Ascending aorta (tissue), 2 donors: ENCODE measurements around the gene HDAC5. TPM values are rescaled to one million over a fixed set of nuclear protein-coding genes. Genes with fewer than 3 reads are reported as not detected.
A peak's percentile ranks its signal among the peaks of the same experiment; 100 is the strongest.
"Not testable (repeated sequence)": the region's sequence is repeated elsewhere in the genome, so short reads cannot be mapped to it uniquely, and the experiment has no call there.

ENCODE experiments used
- DNase-seq, 2 donors: peaks; one replicate each; pipeline ENCODE4 v3.0.0-alpha.2; 2019; ENCODE audit warnings: low spot score in 2 of 2
- H3K27ac ChIP-seq, 2 donors: fragments of 200-600 bp; sonication (generic); one replicate each; pipeline ENCODE4 v1.5.1; 2016 to 2017; ENCODE audit warnings: mild to moderate bottlenecking in 1 of 2
- H3K27me3 ChIP-seq: fragments of 200-600 bp; sonication (generic); one replicate; pipeline ENCODE4 v1.5.1; 2017
- H3K36me3 ChIP-seq, 2 donors: fragments of 200-600 bp; sonication (generic); one replicate each; pipeline ENCODE4 v1.5.1; 2016
- H3K4me1 ChIP-seq, 2 donors: fragments of 200-600 bp; sonication (generic); one replicate each; pipeline ENCODE4 v1.5.1; 2016 to 2017; ENCODE audit warnings: mild to moderate bottlenecking in 1 of 2
- H3K4me3 ChIP-seq, 2 donors: fragments of 200-600 bp; sonication (generic); one replicate each; pipeline ENCODE4 v1.5.1; 2016 to 2017; ENCODE audit warnings: mild to moderate bottlenecking in 1 of 2
- H3K9me3 ChIP-seq, 2 donors: fragments of 200-600 bp; sonication (generic); one replicate each; pipeline ENCODE4 v1.5.1; 2016
- intact Hi-C: fragments of 100-400 bp; cut with DNase I; formaldehyde crosslinking; loops from one replicate; pipeline ENCODE4 v1.15.1; 2023
- total RNA-seq: library from RNA; depleted of rRNA; stranded (reverse); fragments of >200 nt; gene quantifications from one replicate; pipeline ENCODE4 v1.1.0, GENCODE V29; 2016
- TF ChIP-seq, protein P1 (sequence below), 3 experiments: fragments of 200-600 bp in 2 of 3; fragments of 450-650 bp in 1 of 3; sonication (generic) in 2 of 3; IDR thresholded peaks; one replicate each; pipeline ENCODE4 v1.5.1; 2016 to 2019; ENCODE audit warnings: antibody characterized with exemption in 3 of 3, mild to moderate bottlenecking in 1 of 3, moderate library complexity in 1 of 3

Gene HDAC5
- total RNA-seq, 1 donor from 2014 or later = 189 TPM

DNA sequence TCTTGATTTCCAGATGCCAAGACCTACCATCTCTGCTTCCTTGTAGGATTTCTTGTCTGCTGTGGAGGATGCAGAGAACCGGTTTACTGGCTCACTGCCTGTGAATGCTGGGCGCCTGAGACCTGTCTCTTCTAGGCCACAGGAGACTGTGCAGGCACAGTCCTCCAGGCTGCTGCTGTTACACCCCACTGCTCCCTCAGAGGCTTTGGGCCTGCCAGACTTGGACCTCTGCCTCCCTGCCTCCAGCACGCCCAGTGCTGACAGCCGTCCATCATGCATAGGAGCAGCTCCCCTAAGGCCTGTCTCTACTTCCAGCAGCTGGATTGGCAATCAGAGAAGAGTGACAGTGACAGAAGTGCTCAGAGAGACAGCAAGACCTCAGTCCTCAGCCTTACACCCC is 24.4 kb upstream of the HDAC5 start:
- intact Hi-C loops = no loop called here
- Histone ChIP-seq H3K9me3 (no peaks in the 10 kb centered on the region), H3K27me3 (no peaks in the 10 kb centered on the region), H3K4me3 (no peak overlapping the region), H3K4me1 (no peaks in the 10 kb centered on the region), H3K27ac (no peak overlapping the region), H3K36me3 (no peaks in the 10 kb centered on the region)
- TF ChIP-seq, protein P1, sequence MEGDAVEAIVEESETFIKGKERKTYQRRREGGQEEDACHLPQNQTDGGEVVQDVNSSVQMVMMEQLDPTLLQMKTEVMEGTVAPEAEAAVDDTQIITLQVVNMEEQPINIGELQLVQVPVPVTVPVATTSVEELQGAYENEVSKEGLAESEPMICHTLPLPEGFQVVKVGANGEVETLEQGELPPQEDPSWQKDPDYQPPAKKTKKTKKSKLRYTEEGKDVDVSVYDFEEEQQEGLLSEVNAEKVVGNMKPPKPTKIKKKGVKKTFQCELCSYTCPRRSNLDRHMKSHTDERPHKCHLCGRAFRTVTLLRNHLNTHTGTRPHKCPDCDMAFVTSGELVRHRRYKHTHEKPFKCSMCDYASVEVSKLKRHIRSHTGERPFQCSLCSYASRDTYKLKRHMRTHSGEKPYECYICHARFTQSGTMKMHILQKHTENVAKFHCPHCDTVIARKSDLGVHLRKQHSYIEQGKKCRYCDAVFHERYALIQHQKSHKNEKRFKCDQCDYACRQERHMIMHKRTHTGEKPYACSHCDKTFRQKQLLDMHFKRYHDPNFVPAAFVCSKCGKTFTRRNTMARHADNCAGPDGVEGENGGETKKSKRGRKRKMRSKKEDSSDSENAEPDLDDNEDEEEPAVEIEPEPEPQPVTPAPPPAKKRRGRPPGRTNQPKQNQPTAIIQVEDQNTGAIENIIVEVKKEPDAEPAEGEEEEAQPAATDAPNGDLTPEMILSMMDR (IDR thresholded peaks at IDR 0.05) = no peak
- no peak for DNase-seq

DNA sequence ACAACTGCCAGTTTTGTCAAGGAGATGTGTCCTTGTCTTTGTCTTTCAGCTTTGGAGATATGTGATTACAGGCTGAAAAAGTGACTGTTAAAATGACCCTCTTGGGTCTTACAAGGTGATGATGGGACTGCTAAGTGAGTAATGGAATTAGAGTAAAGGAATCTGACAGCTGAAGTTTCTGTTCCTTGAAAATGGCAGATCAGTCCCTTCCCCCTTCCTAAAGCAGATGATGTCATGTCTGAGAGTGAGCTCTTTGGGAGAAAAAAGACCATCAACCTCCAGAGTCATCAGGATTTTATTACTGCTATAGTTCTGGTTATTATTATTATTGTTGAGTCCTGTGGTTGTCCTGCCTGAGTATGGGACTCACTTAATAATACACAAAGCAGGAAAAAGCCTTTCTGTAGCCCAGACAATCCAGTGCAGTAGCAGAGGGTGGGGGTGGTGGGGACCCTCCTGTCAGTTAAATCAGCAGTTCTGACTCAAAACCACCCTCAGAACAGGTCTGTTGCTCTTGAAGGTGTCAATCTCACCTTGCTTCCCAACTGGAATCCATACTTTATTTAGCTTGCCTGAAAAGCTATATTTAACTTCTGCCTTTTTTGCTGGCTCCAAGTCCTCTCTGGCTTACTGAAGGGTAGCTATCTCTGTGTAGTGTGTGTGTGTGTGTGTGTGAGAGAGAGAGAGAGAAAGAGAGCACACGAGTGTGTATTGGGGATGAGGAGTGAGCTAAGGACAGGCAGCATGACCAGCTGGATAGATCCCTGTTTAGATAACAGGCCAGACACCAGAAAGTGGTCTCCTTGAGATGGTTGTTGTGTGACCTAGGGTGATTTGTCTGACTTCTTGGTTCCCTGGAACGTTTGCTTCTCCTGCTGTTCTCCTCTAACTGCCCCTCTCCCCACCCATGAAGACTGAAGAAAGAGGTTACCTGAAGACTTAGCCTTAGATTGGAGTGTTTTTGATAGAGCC is 23.2 kb upstream of the HDAC5 start:
- Histone ChIP-seq H3K27me3 (no peaks in the 10 kb centered on the region), H3K4me1 (peaks cover 0 to 5% of the 10 kb centered on the region in 2 donors), H3K9me3 (no peaks in the 10 kb centered on the region), H3K27ac (no peak overlapping the region), H3K4me3 (no peak overlapping the region), H3K36me3 (no peaks in the 10 kb centered on the region)
- intact Hi-C loops = no loop called here
- no peak for DNase-seq
- TF ChIP-seq, protein P1 (IDR thresholded peaks at IDR 0.05) = no peak

DNA sequence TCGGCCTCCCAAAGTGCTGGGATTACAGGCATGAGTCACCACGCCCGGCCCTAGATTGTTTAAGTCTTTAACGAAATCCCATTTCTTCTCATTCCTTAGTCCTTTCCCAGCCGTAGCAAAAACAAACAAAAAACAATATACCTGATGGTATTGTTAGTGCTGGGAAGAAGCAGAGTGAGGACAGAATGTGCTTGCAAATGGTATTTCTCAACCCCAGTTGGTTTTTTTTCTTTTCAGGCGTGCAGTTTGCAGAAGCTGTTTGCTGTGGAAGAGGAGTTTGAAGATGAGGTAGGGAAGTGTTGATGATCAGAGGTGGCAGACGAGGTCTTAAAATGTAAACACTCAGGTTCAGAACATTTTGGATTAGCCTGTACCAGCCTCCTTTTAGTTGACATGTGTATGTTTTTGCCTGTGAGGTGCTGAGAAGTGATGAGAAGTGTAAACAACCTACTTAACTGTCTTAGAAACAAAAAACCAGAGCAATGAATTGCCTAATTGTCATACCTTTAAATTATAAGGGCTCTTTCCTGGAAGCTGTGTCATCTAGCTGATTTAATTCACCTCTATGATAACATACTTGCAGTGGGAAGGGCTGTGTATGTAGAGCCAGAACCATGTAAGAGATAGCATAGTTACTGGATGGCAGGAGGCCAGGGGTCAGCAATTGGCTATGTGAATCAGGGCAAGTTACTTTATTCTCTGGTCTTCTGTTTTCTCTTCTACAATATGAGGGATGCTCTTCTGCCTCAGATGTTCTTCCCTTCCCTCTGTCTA is 21.7 kb upstream of the HDAC5 start:
- DNase-seq = no peak
- Histone ChIP-seq H3K27ac (no peak overlapping the region), H3K4me3 (no peak overlapping the region), H3K36me3 (no peaks in the 10 kb centered on the region), H3K27me3 (no peaks in the 10 kb centered on the region), H3K9me3 (no peaks in the 10 kb centered on the region), H3K4me1 (peaks cover 0 to 5% of the 10 kb centered on the region in 2 donors)
- TF ChIP-seq, protein P1 (IDR thresholded peaks at IDR 0.05) = no peak
- intact Hi-C loops = no loop called here

DNA sequence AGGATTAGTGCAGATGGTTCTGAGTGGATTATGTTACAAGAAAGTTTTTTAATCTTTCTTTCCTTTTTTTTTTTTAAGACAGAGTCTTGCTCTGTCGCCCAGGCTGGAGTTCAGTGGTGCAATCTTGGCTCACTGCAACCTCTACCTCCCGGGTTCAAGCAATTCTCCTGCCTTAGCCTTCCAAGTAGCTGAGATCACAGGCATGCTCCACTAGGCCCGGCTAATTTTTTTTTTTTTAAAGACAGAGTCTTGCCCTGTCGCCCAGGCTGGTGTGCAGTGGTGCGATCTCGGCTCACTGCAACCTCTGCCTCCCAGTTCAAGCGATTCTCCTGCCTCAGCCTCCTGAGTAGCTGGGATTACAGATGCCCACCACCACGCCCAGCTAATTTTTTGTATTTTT is 20.5 kb upstream of the HDAC5 start:
- H3K27ac ChIP-seq, DNase-seq, H3K4me3 ChIP-seq, H3K36me3 ChIP-seq, H3K4me1 ChIP-seq, intact Hi-C loops, H3K9me3 ChIP-seq, H3K27me3 ChIP-seq: not testable (repeated sequence)

DNA sequence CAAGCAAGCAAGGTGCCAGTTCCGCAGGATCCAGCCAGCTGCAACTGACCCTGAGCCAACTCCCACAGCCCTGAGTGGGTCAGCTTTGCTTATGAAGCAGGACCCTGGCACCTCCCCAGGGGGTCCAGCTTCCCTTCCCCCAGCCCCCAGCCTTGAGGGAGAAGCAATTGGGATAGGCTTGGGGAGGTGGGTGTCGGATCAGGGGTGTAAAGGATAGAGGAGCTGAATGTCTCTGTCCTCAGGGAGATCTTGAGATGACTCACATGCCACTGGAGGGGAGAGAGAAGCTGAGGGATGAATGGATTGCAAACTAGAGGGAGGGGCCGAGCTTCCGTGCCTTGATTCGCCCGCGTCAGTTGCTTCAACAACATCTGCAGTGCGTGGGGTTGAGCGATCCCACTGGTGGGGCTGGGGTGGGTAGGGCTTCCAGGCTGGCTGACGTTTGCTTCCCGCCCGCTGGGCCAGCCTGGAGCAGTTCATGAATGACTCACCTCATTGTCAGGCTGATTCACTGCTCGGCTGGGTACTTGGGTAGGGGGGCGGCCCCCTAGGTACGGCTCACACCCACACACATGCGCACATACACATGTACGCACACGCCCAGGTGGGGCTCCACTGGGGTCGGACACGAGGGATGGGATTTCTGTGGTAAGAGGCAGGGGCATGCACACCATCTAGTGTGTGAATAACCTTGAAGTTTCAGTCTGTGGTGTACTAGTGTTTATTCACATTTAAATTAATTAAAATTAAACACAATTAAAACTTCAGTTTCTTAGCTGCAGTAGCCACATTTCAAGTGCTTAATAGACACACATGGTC is 14.7 kb upstream of the HDAC5 start:
- TF ChIP-seq, protein P1 (IDR thresholded peaks at IDR 0.05) = no peak
- H3K36me3 ChIP-seq = no peaks in the 10 kb centered on the region
- H3K9me3 ChIP-seq = no peaks in the 10 kb centered on the region
- intact Hi-C loops = loop anchor here (1.0 to 2.0 kb wide), 4 partner anchors 14 to 67 kb away; partner anchors contain the start of genes G6PC3 and TMUB2
- peak overlapping the region in 1 of 2 donors; percentile 32 for H3K4me3 ChIP-seq
- DNase-seq = peak; percentile 91 to 98
- peaks cover 0 to 10% of the 10 kb centered on the region in 2 donors for H3K4me1 ChIP-seq
- H3K27me3 ChIP-seq = no peaks in the 10 kb centered on the region
- peak overlapping the region; percentile 72 to 78 for H3K27ac ChIP-seq
